Glutamatergic neuron (in vitro differentiated cells): ENCODE results near the gene PFN1. TPM values are rescaled to one million over a fixed set of nuclear protein-coding genes. Genes with fewer than 3 reads are reported as not detected.
A peak's percentile ranks its signal among the peaks of the same experiment; 100 is the strongest.

Experiments used
- DNase-seq: peaks from one replicate; pipeline ENCODE4 v3.0.0; 2022
- H3K27ac Mint-ChIP-seq: one replicate; pipeline ENCODE4 v1.8.0; 2020; ENCODE audit warnings: mild to moderate bottlenecking, mixed read lengths, inconsistent platforms; ENCODE audit not compliant: unreplicated experiment
- H3K27me3 Mint-ChIP-seq: one replicate; pipeline ENCODE4 v1.8.0; 2020; ENCODE audit warnings: mild to moderate bottlenecking, moderate library complexity, mixed read lengths, inconsistent platforms; ENCODE audit not compliant: unreplicated experiment
- H3K36me3 Mint-ChIP-seq: one replicate; pipeline ENCODE4 v1.8.0; 2020; ENCODE audit warnings: mild to moderate bottlenecking, mixed read lengths, inconsistent platforms; ENCODE audit not compliant: unreplicated experiment
- H3K4me1 Mint-ChIP-seq: one replicate; pipeline ENCODE4 v1.8.0; 2020; ENCODE audit warnings: mild to moderate bottlenecking, low read depth, mixed read lengths, inconsistent platforms; ENCODE audit not compliant: unreplicated experiment
- H3K4me3 Mint-ChIP-seq: one replicate; pipeline ENCODE4 v1.8.0; 2020; ENCODE audit warnings: mild to moderate bottlenecking, mixed read lengths, inconsistent platforms; ENCODE audit not compliant: unreplicated experiment
- H3K9me3 Mint-ChIP-seq: one replicate; pipeline ENCODE4 v1.8.0; 2020; ENCODE audit warnings: mild to moderate bottlenecking, moderate library complexity, mixed read lengths, inconsistent platforms; ENCODE audit not compliant: unreplicated experiment
- CTCF ChIP-seq: fragments of 200-600 bp; sonication (generic); IDR thresholded peaks from one replicate; pipeline ENCODE4 v1.5.0; 2021; ENCODE audit not compliant: partially characterized antibody, unreplicated experiment
- total RNA-seq: library from RNA; stranded (reverse); fragmentation: NEBNext Ultra II Directional; extraction: Animal tissue kit (Norgen Biotek cat#: 25700); gene quantifications from one replicate; pipeline ENCODE4 v1.2.1, GENCODE V29; 2021; ENCODE audit not compliant: unreplicated experiment

The PFN1 gene
- total RNA-seq, 1 donor from 2014 or later = 356 TPM

DNA sequence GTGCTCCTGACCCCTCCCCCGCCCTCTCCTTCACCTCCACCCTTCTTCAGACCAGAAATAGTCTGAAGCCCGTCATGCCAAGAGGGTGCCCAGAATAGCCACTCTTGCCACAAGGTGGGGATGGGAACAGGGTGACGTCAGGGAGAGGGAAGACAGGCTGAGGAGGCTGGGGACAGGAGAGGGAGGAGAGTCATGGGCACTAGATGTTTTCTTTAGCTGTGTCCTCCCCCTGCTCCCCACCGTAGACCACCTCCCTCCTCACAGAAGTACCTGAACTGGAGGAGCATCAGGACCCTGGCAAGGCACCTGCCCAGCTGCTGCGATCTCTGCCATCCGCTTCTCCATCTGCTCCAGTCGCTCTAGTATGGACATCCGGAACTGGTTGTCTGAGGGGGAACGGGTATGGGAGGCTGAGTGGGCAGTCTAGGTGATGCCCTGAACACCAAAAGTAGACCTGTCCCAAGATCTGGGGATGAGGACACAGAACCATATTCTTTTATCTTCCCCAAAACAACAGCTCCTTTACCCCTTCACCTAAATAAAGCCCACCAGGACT, 25.9 kb upstream of the PFN1 start:
- H3K4me1 Mint-ChIP-seq = peaks cover 9% of the 10 kb centered on the region
- peaks cover 5% of the 10 kb centered on the region for H3K36me3 Mint-ChIP-seq
- peaks cover 24% of the 10 kb centered on the region for H3K27me3 Mint-ChIP-seq

DNA sequence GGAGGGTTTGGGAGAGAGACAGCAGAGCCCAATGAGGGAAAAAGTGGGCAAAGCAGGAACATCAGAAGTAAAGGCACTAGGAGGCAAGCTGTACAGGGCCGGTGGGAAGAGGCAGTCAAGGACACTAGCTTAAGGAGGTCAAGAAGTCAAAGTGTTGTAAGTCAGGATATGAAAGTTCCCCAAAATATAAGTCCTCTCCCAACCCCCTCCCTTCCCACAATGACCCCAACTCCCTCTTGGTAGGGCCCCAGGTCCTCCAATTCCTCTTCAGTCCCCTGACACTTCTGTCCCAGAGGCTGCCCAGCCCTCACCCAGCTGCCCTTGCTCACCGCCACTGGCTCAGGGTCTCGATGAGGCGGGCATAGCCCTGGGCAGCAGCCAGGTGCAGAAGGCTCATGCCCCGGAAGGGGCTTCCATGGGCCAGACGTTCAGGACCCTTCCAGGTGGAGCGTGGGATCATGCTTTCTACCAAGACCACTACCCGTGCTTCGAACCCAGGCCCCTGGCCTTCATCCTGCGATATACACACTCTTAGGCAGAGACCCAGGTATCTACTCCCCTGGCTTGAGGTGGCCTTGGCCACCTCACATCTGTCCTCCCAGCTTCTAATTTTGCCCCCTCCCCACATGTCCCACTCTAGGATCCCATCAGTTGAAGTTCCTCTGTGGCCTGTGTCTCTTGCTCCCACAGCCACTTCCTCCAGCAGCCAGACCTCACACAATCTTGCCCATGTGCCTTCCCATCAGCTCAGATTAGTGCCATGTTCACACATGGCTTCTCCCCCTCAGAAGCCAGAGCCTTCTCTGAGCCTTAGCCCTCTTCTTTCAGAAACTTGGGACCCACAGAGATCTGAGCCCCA, 25.2 kb upstream of the PFN1 start:
- H3K4me1 Mint-ChIP-seq = peaks cover 14% of the 10 kb centered on the region
- no peak for TF ChIP-seq CTCF
- peaks cover 29% of the 10 kb centered on the region for H3K27me3 Mint-ChIP-seq
- H3K36me3 Mint-ChIP-seq = peaks cover 5% of the 10 kb centered on the region
- no peak overlapping the region for H3K4me3 Mint-ChIP-seq
- peak overlapping the region; percentile 38 for H3K27ac Mint-ChIP-seq
- H3K9me3 Mint-ChIP-seq = peaks cover 7% of the 10 kb centered on the region
- no peak for DNase-seq

More for the DNA sequence above, 25.9 kb upstream of the PFN1 start:
- TF ChIP-seq CTCF = no peak
- Mint-ChIP-seq H3K9me3 (peaks cover 7% of the 10 kb centered on the region), H3K4me3 (no peak overlapping the region), H3K27ac (no peak overlapping the region)
- no peak for DNase-seq

DNA sequence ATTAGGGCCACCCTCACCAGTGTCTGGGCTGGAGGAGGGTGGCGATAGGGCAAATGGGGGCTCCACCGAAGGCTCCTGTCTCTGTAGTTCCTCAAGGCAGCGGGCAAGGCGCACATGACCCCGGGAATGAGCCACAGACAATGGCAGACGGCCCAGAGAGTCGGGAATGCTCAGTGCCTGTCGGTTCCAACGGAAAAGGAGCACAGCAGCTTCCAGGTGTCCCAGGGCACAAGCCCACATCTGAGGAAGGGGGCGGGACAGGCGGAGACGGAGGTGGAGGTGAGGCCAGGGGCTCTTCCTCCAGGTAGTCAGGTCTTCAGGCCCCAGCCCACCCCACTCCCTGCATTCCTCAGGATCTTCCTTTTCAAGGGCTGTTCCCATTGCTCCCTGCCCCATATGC, 24.4 kb upstream of the PFN1 start:
- peaks cover 14% of the 10 kb centered on the region for H3K4me1 Mint-ChIP-seq
- H3K36me3 Mint-ChIP-seq = peaks cover 5% of the 10 kb centered on the region
- no peak for DNase-seq
- peaks cover 7% of the 10 kb centered on the region for H3K9me3 Mint-ChIP-seq
- peaks cover 29% of the 10 kb centered on the region for H3K27me3 Mint-ChIP-seq
- no peak for TF ChIP-seq CTCF
- no peak overlapping the region for H3K27ac Mint-ChIP-seq
- no peak overlapping the region for H3K4me3 Mint-ChIP-seq

DNA sequence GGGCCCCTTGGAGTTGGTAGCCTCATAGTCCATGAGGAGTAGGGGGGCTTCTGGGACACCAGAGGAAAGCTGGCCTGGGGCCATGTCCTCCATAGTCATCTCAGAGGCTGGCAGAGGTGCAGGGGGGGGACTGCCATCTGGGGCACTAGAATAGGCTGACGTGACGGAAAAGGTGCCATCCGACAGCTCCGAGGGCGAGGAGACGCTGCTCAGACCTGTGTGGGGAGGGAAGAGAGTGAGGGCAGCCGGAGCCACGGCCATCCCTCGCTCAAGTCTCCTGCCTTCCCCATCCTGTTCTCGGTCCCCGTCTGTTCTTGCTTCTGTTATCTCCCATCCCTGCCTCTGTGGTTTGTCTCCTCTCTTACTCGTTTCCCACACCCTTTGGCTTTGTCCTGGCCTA, 24.0 kb upstream of the PFN1 start:
- H3K27ac Mint-ChIP-seq = no peak overlapping the region
- peaks cover 29% of the 10 kb centered on the region for H3K27me3 Mint-ChIP-seq
- no peak for DNase-seq
- peaks cover 14% of the 10 kb centered on the region for H3K4me1 Mint-ChIP-seq
- no peak for TF ChIP-seq CTCF
- H3K9me3 Mint-ChIP-seq = peaks cover 7% of the 10 kb centered on the region
- H3K36me3 Mint-ChIP-seq = peaks cover 5% of the 10 kb centered on the region
- H3K4me3 Mint-ChIP-seq = no peak overlapping the region

- Mint-ChIP-seq H3K4me3 (no peak overlapping the region), H3K27me3 (peaks cover 28% of the 10 kb centered on the region), H3K4me1 (peaks cover 14% of the 10 kb centered on the region), H3K27ac (no peak overlapping the region), H3K9me3 (peaks cover 7% of the 10 kb centered on the region), H3K36me3 (peaks cover 5% of the 10 kb centered on the region)
- no peak for DNase-seq
- TF ChIP-seq CTCF = no peak
These were observed 23.5 kb upstream of the PFN1 start for GRCh38 chr17:4971826-4972225.
